Fibroblast of peridontal ligament (primary cell): ENCODE data around the gene SCG3.

ENCODE experiments used
- DNase-seq: peaks from one replicate; pipeline ENCODE4 v3.0.0-alpha.2; 2010; ENCODE audit errors: extremely low read depth

SCG3 gene

GRCh38 chr15:51758645-51759044, 77.3 kb downstream of the SCG3 start:
- DNase-seq: peak; percentile 60

DNA sequence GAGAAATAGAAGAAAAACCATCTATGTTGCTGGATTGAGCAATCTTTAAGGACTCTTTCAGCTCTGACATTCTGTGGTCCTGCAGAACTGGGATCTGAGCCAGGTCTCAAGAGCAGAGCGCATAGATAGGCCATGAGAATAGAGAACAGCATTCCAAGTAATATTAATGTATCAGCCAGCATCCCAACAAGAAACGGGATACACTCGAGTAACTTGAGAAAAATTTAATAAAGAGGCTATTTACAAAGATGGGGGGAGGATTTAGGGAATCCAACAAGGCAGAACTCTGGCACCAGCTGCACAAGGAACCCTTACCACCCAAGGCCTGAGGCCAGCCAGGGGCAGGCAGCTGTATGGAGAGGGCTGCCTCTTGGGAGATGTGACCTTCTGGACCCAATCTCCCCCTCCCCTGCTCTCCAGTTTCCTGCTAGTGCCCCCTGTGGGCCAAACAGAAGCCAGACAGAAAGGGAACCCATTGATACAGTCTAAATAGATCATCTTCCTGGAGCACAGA, 78.3 kb downstream of the SCG3 start:
- DNase-seq: peak; percentile 96

DNA sequence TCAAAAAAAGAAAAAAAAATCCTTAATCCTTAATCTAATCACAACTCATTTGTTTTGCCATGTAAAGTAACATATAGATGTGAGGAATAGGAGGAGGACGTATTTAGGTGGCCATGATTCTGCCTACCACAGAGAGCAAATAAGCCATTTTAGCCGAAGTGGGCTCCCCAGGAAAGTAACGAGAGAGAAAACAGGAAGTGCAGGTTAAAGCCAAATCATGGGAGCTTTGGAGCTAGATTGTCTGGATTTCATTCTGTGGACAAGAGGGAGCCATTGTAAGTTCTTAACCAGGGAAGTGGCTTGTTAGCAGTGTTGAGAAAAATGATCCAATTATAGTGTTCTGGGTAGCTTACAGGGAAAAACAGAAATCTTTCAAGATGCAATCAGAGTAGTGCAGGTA, 79.5 kb downstream of the SCG3 start:
- no peak for DNase-seq

- no peak for DNase-seq
Measured at GRCh38 chr15:51765751-51766150, 84.4 kb downstream of the SCG3 start.

DNA sequence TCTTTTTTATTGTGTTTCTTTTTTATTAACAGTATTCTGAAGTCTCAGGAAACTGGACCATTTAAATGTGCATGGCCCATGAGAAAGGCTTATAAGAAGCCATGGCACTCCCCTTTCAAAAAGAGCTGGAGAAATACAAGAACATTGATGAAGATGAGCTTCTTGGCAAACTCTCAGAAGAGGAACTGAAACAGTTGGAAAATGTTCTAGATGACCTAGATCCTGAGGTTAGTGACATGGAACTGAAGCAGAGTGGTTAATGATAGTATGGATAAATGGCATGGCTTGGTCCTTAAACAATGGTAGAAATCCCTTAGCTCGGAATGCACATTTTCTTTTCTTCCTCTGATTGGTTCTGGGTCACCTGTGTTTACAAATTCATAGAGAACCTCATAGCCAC, 85.0 kb downstream of the SCG3 start:
- no peak for DNase-seq

GRCh38 chr15:51768018-51768417, 86.7 kb downstream of the SCG3 start:
- DNase-seq: no peak
